H9 (cell line): ENCODE data around the gene GRID1. TPM values are rescaled to one million over a fixed set of nuclear protein-coding genes. Genes with fewer than 3 reads are reported as not detected.

Experiments
- DNase-seq: peaks from one replicate; pipeline ENCODE4 v3.0.0-alpha.2; 2017
- H2AFZ ChIP-seq: one replicate; pipeline ENCODE4 v1.6.1; 2013; ENCODE audit warnings: mild to moderate bottlenecking, low read length, control low read depth, moderate library complexity
- H2AK5ac ChIP-seq: 2 replicates; pipeline ENCODE4 v1.6.1; 2013; ENCODE audit warnings: low read length, control low read depth, mixed read lengths; ENCODE audit not compliant: insufficient read length
- H2BK120ac ChIP-seq: one replicate; pipeline ENCODE4 v1.6.1; 2013; ENCODE audit warnings: low read depth, mild to moderate bottlenecking, low read length, control low read depth, inconsistent platforms; ENCODE audit not compliant: poor library complexity, severe bottlenecking
- H2BK12ac ChIP-seq: 2 replicates; pipeline ENCODE4 v1.6.1; 2013; ENCODE audit warnings: low read length, control low read depth, mixed read lengths, low read depth; ENCODE audit not compliant: insufficient read length
- H2BK15ac ChIP-seq: 2 replicates; pipeline ENCODE4 v1.6.1; 2013; ENCODE audit warnings: low read depth, low read length, control low read depth
- H2BK20ac ChIP-seq: one replicate; pipeline ENCODE4 v1.6.1; 2013; ENCODE audit warnings: low read depth, mild to moderate bottlenecking, low read length, control low read depth, inconsistent platforms; ENCODE audit not compliant: poor library complexity, severe bottlenecking
- H2BK5ac ChIP-seq: 2 replicates; pipeline ENCODE4 v1.6.1; 2013; ENCODE audit warnings: low read length, control low read depth, mixed read lengths; ENCODE audit not compliant: insufficient read length
- H3K14ac ChIP-seq: 2 replicates; pipeline ENCODE4 v1.6.1; 2013; ENCODE audit warnings: low read length, control low read depth; ENCODE audit not compliant: insufficient read depth
- H3K18ac ChIP-seq: 2 replicates; pipeline ENCODE4 v1.6.1; 2013; ENCODE audit warnings: low read depth, mild to moderate bottlenecking, mixed read lengths, low read length, control low read depth; ENCODE audit not compliant: insufficient read length
- H3K23ac ChIP-seq: 2 replicates; pipeline ENCODE4 v1.6.1; 2013; ENCODE audit warnings: low read length, control low read depth, mixed read lengths, low read depth; ENCODE audit not compliant: insufficient read length
- H3K23me2 ChIP-seq: 2 replicates; pipeline ENCODE4 v1.6.1; 2013; ENCODE audit warnings: low read depth, mild to moderate bottlenecking, mixed read lengths, low read length, control low read depth; ENCODE audit not compliant: insufficient read length, poor library complexity, severe bottlenecking
- H3K27ac ChIP-seq: 2 replicates; pipeline ENCODE4 v1.5.1; 2013; ENCODE audit warnings: low read length, control low read depth, mixed read lengths, low read depth; ENCODE audit not compliant: insufficient read length
- H3K27me3 ChIP-seq: 2 replicates; pipeline ENCODE4 v1.6.1; 2013; ENCODE audit warnings: low read length, control low read depth, inconsistent platforms; ENCODE audit not compliant: insufficient read depth
- H3K4ac ChIP-seq: 2 replicates; pipeline ENCODE4 v1.6.1; 2013; ENCODE audit warnings: low read depth, mild to moderate bottlenecking, control low read depth, inconsistent platforms, low read length, moderate library complexity
- H3K4me1 ChIP-seq: 2 replicates; pipeline ENCODE4 v1.6.1; 2013; ENCODE audit warnings: low read length, control low read depth, inconsistent platforms; ENCODE audit not compliant: insufficient read depth
- H3K4me2 ChIP-seq: 2 replicates; pipeline ENCODE4 v1.6.1; 2013; ENCODE audit warnings: low read length, control low read depth, mixed read lengths; ENCODE audit not compliant: insufficient read length, insufficient read depth
- H3K56ac ChIP-seq: 2 replicates; pipeline ENCODE4 v1.6.1; 2013; ENCODE audit warnings: low read depth, mild to moderate bottlenecking, mixed read lengths, low read length, control low read depth; ENCODE audit not compliant: insufficient read length
- H3K79me1 ChIP-seq: 2 replicates; pipeline ENCODE4 v1.6.1; 2013; ENCODE audit warnings: low read depth, mild to moderate bottlenecking, moderate library complexity, low read length, control low read depth, inconsistent platforms; ENCODE audit not compliant: insufficient read depth, poor library complexity, severe bottlenecking
- H3K79me2 ChIP-seq: 2 replicates; pipeline ENCODE4 v1.6.1; 2013; ENCODE audit warnings: low read length, control low read depth, inconsistent platforms; ENCODE audit not compliant: insufficient read depth
- H3K9ac ChIP-seq: 2 replicates; pipeline ENCODE4 v1.6.1; 2013; ENCODE audit warnings: low read length, control low read depth, mixed read lengths; ENCODE audit not compliant: insufficient read length; ENCODE audit errors: extremely low read depth
- H3K9me3 ChIP-seq: one replicate; pipeline ENCODE4 v1.6.1; 2013; ENCODE audit warnings: low read depth, low read length, inconsistent platforms; ENCODE audit not compliant: control insufficient read depth
- H3T11ph ChIP-seq: one replicate; pipeline ENCODE4 v1.6.1; 2013; ENCODE audit warnings: mild to moderate bottlenecking, low read length, control low read depth, inconsistent platforms
- H4K20me1 ChIP-seq: one replicate; pipeline ENCODE4 v1.6.1; 2013; ENCODE audit not compliant: control insufficient read depth, insufficient read length, insufficient read depth
- H4K5ac ChIP-seq: 2 replicates; pipeline ENCODE4 v1.6.1; 2013; ENCODE audit warnings: low read depth, mild to moderate bottlenecking, mixed read lengths, low read length, control low read depth; ENCODE audit not compliant: insufficient read length
- H4K8ac ChIP-seq: replicated peaks from 2 replicates; pipeline ENCODE4 v1.6.1; 2013; ENCODE audit warnings: low read length, control low read depth, mixed read lengths, low read depth; ENCODE audit not compliant: insufficient read length
- H4K91ac ChIP-seq: 2 replicates; pipeline ENCODE4 v1.6.1; 2013; ENCODE audit warnings: low read depth, mild to moderate bottlenecking, moderate library complexity, mixed read lengths, low read length, control low read depth; ENCODE audit not compliant: insufficient read length
- H3K27ac Mint-ChIP-seq, 3 experiments: 2 replicates in 2 of 3; 3 replicates in 1 of 3; pipeline ENCODE4 v1.8.0; 2020 to 2021; ENCODE audit warnings: mixed read lengths in 3 of 3, mild to moderate bottlenecking in 1 of 3, moderate library complexity in 1 of 3
- H3K27me3 Mint-ChIP-seq: 2 replicates; pipeline ENCODE4 v1.8.0; 2021; ENCODE audit warnings: low read depth, mild to moderate bottlenecking, moderate library complexity, mixed read lengths
- H3K36me3 Mint-ChIP-seq, 3 experiments: 2 replicates in 2 of 3; 3 replicates in 1 of 3; pipeline ENCODE4 v1.8.0; 2020 to 2021; ENCODE audit warnings: low read depth in 3 of 3, mixed read lengths in 3 of 3; ENCODE audit not compliant: insufficient read depth in 1 of 3
- H3K4me1 Mint-ChIP-seq, 2 experiments: 2 replicates each; pipeline ENCODE4 v1.8.0; 2020; ENCODE audit warnings: mixed read lengths in 2 of 2
- H3K4me3 Mint-ChIP-seq, 2 experiments: 2 replicates in 1 of 2; 3 replicates in 1 of 2; pipeline ENCODE4 v1.8.0; 2020 to 2021; ENCODE audit warnings: mild to moderate bottlenecking in 2 of 2, mixed read lengths in 2 of 2, moderate library complexity in 1 of 2
- H3K9me3 Mint-ChIP-seq, 2 experiments: 2 replicates in 1 of 2; 3 replicates in 1 of 2; pipeline ENCODE4 v1.8.0; 2020; ENCODE audit warnings: mild to moderate bottlenecking in 2 of 2, mixed read lengths in 2 of 2, moderate library complexity in 1 of 2
- WGBS: extraction: QIAGEN DNeasy Blood & Tissue Kit; methylation state at CpG from one replicate; pipeline ENCODE4 v1.1.7; 2013; ENCODE audit warnings: missing lambda C conversion rate, low lambda C conversion rate, mixed read lengths; ENCODE audit not compliant: insufficient read length; ENCODE audit errors: extremely low coverage; 5-methylcytosine and 5-hydroxymethylcytosine counted together
- total RNA-seq: library from RNA; stranded (reverse); gene quantifications from 2 replicates; pipeline ENCODE4 v1.2.1, GENCODE V29; 2021
- TF ChIP-seq, protein P1 (sequence below): fragments of 200-600 bp; sonication (generic); conservative IDR thresholded peaks from 3 replicates; pipeline ENCODE4 v1.8.0; 2021; ENCODE audit warnings: antibody characterized with exemption, mild to moderate bottlenecking

GRID1 gene
- total RNA-seq, 1 experiment from 2014 or later: 0.35 TPM

- no peaks in the 10 kb centered on the region; the same call in 1 of the 2 replicates for H3K27me3 Mint-ChIP-seq
- H4K5ac ChIP-seq: no peak overlapping the region
- H4K8ac ChIP-seq: no peak overlapping the region
- H3K4me1 Mint-ChIP-seq: peaks cover 19 to 20% of the 10 kb centered on the region in 2 experiments
- H3K4me3 Mint-ChIP-seq: no peak overlapping the region
- H3K27ac Mint-ChIP-seq: peak overlapping the region in 2 of 3 experiments; percentile 65 to 85; a peak in 4 of 7 replicates
- H3K4ac ChIP-seq: no peak overlapping the region
- H3K27me3 ChIP-seq: no peaks in the 10 kb centered on the region
- no peak overlapping the region for H2BK20ac ChIP-seq
- H3K27ac ChIP-seq: no peak overlapping the region
- no CpG with 5 or more reads among the region's 10 CpGs for WGBS
- no peak overlapping the region for H3K56ac ChIP-seq
- H2BK120ac ChIP-seq: no peak overlapping the region
- H3K23ac ChIP-seq: no peak overlapping the region
- no peak overlapping the region for H2BK5ac ChIP-seq
- no peak overlapping the region for H2BK12ac ChIP-seq
- H2AK5ac ChIP-seq: no peak overlapping the region
- no peak overlapping the region for H3T11ph ChIP-seq
- H3K9me3 Mint-ChIP-seq: no peaks in the 10 kb centered on the region
- TF ChIP-seq, protein P1, sequence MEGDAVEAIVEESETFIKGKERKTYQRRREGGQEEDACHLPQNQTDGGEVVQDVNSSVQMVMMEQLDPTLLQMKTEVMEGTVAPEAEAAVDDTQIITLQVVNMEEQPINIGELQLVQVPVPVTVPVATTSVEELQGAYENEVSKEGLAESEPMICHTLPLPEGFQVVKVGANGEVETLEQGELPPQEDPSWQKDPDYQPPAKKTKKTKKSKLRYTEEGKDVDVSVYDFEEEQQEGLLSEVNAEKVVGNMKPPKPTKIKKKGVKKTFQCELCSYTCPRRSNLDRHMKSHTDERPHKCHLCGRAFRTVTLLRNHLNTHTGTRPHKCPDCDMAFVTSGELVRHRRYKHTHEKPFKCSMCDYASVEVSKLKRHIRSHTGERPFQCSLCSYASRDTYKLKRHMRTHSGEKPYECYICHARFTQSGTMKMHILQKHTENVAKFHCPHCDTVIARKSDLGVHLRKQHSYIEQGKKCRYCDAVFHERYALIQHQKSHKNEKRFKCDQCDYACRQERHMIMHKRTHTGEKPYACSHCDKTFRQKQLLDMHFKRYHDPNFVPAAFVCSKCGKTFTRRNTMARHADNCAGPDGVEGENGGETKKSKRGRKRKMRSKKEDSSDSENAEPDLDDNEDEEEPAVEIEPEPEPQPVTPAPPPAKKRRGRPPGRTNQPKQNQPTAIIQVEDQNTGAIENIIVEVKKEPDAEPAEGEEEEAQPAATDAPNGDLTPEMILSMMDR: no peak
- H3K79me1 ChIP-seq: no peaks in the 10 kb centered on the region
- H2BK15ac ChIP-seq: no peak overlapping the region
- H3K14ac ChIP-seq: no peak overlapping the region
- DNase-seq: no peak
- H3K23me2 ChIP-seq: no peaks in the 10 kb centered on the region
- no peak overlapping the region for H3K18ac ChIP-seq
- no peak overlapping the region for H3K4me2 ChIP-seq
- H3K36me3 Mint-ChIP-seq: no peaks in the 10 kb centered on the region; a peak in 1 of 7 replicates
- H3K4me1 ChIP-seq: no peaks in the 10 kb centered on the region
- H3K79me2 ChIP-seq: no peaks in the 10 kb centered on the region
- H3K9ac ChIP-seq: no peak overlapping the region
- no peak overlapping the region for H2AFZ ChIP-seq
- H4K91ac ChIP-seq: no peak overlapping the region
- H3K9me3 ChIP-seq: no peaks in the 10 kb centered on the region
- no peaks in the 10 kb centered on the region for H4K20me1 ChIP-seq
These were observed 141.4 kb downstream of the GRID1 start for GRCh38 chr10:86225103-86225782.
